Peyer's patch (tissue), 4 donors: Measurements from ENCODE around the gene SLC22A7. TPM values are rescaled to one million over a fixed set of nuclear protein-coding genes. Genes with fewer than 3 reads are reported as not detected.
"Not testable (repeated sequence)": the region's sequence is repeated elsewhere in the genome, so short reads cannot be mapped to it uniquely, and the experiment has no call there.

Experiments
- DNase-seq, 3 donors: peaks; one replicate each; pipeline ENCODE4 v3.0.0-alpha.2; 2017 to 2019
- H3K27ac ChIP-seq, 4 donors: fragments of 200-600 bp; sonication (generic); one replicate each; pipeline ENCODE4 v1.5.1; 2016 to 2019
- H3K27me3 ChIP-seq, 2 donors: fragments of 200-600 bp; sonication (generic); one replicate each; pipeline ENCODE4 v1.5.1; 2019
- H3K36me3 ChIP-seq, 3 donors: fragments of 200-600 bp; sonication (generic); one replicate each; pipeline ENCODE4 v1.5.1; 2016 to 2019
- H3K4me1 ChIP-seq, 4 donors: fragments of 200-600 bp; sonication (generic); one replicate each; pipeline ENCODE4 v1.5.1; 2016 to 2019
- H3K4me3 ChIP-seq, 4 donors: fragments of 200-600 bp; sonication (generic); 1 replicate in 3 of 4; 2 replicates in 1 of 4; pipeline ENCODE4 v1.5.1; 2016 to 2019; ENCODE audit warnings: mild to moderate bottlenecking in 1 of 4
- H3K9me3 ChIP-seq, 4 donors: fragments of 200-600 bp; sonication (generic); one replicate each; pipeline ENCODE4 v1.5.1; 2016 to 2019; ENCODE audit warnings: mild to moderate bottlenecking in 1 of 4
- CTCF ChIP-seq, 6 experiments: fragments of 450-650 bp in 4 of 6; fragments of 200-600 bp in 2 of 6; sonication (generic) in 1 of 6; IDR thresholded peaks; one replicate each; pipeline ENCODE4 v1.5.1; 2017 to 2019; ENCODE audit warnings: antibody characterized with exemption in 6 of 6, mild to moderate bottlenecking in 3 of 6, moderate library complexity in 1 of 6
- POLR2A ChIP-seq, 2 donors: fragments of 450-650 bp; IDR thresholded peaks; one replicate each; pipeline ENCODE4 v1.5.1; 2017; ENCODE audit warnings: antibody characterized with exemption in 2 of 2, mild to moderate bottlenecking in 2 of 2, moderate library complexity in 2 of 2
- small RNA-seq, 2 donors: library from RNA; depleted of rRNA; stranded (forward); fragments of <200 nt; gene quantifications; one replicate each; pipeline ENCODE3, GENCODE V24; 2016
- total RNA-seq, 4 donors: library from RNA; depleted of rRNA; stranded (reverse); fragments of >200 nt; gene quantifications; one replicate each; pipeline ENCODE4 v1.1.0, GENCODE V29; 2016

Gene SLC22A7
- total RNA-seq, 4 donors from 2014 or later, result 0.80 TPM; not detected in 3

DNA sequence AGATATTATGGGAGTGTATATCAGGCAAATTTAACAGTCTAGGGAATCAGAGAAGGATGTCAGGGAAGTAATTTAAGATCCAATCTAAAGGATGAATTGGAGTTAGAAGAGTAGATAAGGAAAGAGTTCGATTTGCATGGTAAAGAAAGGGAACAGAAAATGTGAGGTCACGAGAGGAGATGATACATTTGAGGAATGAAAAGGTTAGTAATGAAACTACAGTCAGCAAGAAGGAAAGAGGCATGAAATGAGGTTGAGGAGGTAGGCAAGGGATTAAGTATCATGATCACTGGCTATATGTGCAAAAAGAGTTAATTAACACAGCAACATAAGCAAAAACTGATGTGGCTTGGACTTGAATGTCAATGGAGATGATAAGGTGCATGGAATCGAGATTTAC, 49.0 kb downstream of the SLC22A7 start:
- Histone ChIP-seq H3K27ac (no peak overlapping the region), H3K27me3 (no peaks in the 10 kb centered on the region), H3K36me3 (peaks cover 0 to 79% (median 0%) of the 10 kb centered on the region in 3 donors), H3K4me3 (no peak overlapping the region), H3K9me3 (no peaks in the 10 kb centered on the region), H3K4me1 (no peaks in the 10 kb centered on the region)
- DNase-seq, result no peak
- TF ChIP-seq POLR2A (IDR thresholded peaks at IDR 0.05), result no peak
- TF ChIP-seq CTCF (IDR thresholded peaks at IDR 0.05), result no peak

GRCh38 chr6:43347444-43347843, 49.4 kb downstream of the SLC22A7 start:
- no peak for DNase-seq
- Histone ChIP-seq H3K36me3 (peaks cover 0 to 79% (median 0%) of the 10 kb centered on the region in 3 donors), H3K4me3 (no peak overlapping the region), H3K27ac (no peak overlapping the region), H3K4me1 (no peaks in the 10 kb centered on the region), H3K9me3 (no peaks in the 10 kb centered on the region), H3K27me3 (no peaks in the 10 kb centered on the region)
- no peak for TF ChIP-seq POLR2A (IDR thresholded peaks at IDR 0.05)
- TF ChIP-seq CTCF (IDR thresholded peaks at IDR 0.05), result no peak

GRCh38 chr6:43351951-43352350, 53.9 kb downstream of the SLC22A7 start:
- not testable (repeated sequence) for H3K4me1 ChIP-seq, H3K4me3 ChIP-seq, H3K9me3 ChIP-seq, DNase-seq, H3K27ac ChIP-seq, H3K27me3 ChIP-seq
- peaks cover 0 to 69% (median 0%) of the 10 kb centered on the region in 3 donors for H3K36me3 ChIP-seq

Small RNA genes lying within 50 kb of the gene (small RNA-seq; reads per million reads assigned to genes)
- gene RPL12P47, result 0 reads per million in 2 donors

Other genes starting within 250 kb of the SLC22A7 start
- gene CUL7, start 244.4 kb upstream of the SLC22A7 start, total RNA-seq, result 10 to 100 TPM; 19.4 to 33.0 (median 23.1) TPM
- gene MRPL2, start 238.8 kb upstream of the SLC22A7 start, total RNA-seq, result 10 to 100 TPM; 19.0 to 40.8 (median 22.1) TPM
- gene KLC4, start 238.6 kb upstream of the SLC22A7 start, total RNA-seq, result 100 to 1,000 TPM in 3 of 4 donors, 10 to 100 TPM in 1; 50.3 to 214 (median 183) TPM
- 10 to 100 TPM in 3 of 4 donors, 1 to 10 TPM in 1; 4.4 to 22.3 (median 18.3) TPM for gene PTK7, start 221.9 kb upstream of the SLC22A7 start, total RNA-seq
- gene SRF, start 127.0 kb upstream of the SLC22A7 start, total RNA-seq, result 10 to 100 TPM; 23.1 to 29.7 (median 26.4) TPM
- 100 to 1,000 TPM in 1 of 4 donors, 10 to 100 TPM in 3; 55.5 to 114 (median 85.5) TPM for gene CUL9, start 116.1 kb upstream of the SLC22A7 start, total RNA-seq
- 100 to 1,000 TPM; 138 to 304 (median 176) TPM for gene DNPH1, start 68.8 kb upstream of the SLC22A7 start, total RNA-seq
- gene TTBK1, start 54.8 kb upstream of the SLC22A7 start, total RNA-seq, result 1 to 10 TPM in 3 of 4 donors, not detected in 1; 1.4 to 2.4 (median 1.4) TPM
- 1 to 10 TPM in 1 of 4 donors, not detected in 3; 6.8 TPM for gene CRIP3, start 10.6 kb downstream of the SLC22A7 start, total RNA-seq
- gene ZNF318, start 71.4 kb downstream of the SLC22A7 start, total RNA-seq, result 10 to 100 TPM; 16.6 to 42.9 (median 24.5) TPM
- 10 to 100 TPM; 30.3 to 75.2 (median 48.2) TPM for gene ABCC10, start 129.3 kb downstream of the SLC22A7 start, total RNA-seq
- not detected for gene DLK2, start 157.3 kb downstream of the SLC22A7 start, total RNA-seq
- gene TJAP1, start 179.3 kb downstream of the SLC22A7 start, total RNA-seq, result 10 to 100 TPM; 21.4 to 58.6 (median 45.7) TPM
- 1 to 10 TPM in 1 of 4 donors, not detected in 3; 3.3 TPM for gene LRRC73, start 212.1 kb downstream of the SLC22A7 start, total RNA-seq
- 100 to 1,000 TPM in 2 of 4 donors, 10 to 100 TPM in 2; 78.3 to 165 (median 108) TPM for gene YIPF3, start 218.7 kb downstream of the SLC22A7 start, total RNA-seq
- gene POLR1C, start 218.8 kb downstream of the SLC22A7 start, total RNA-seq, result 10 to 100 TPM in 3 of 4 donors, 1 to 10 TPM in 1; 8.6 to 29.7 (median 16.5) TPM